NCI-H2171 treated with DMSO at 0.1 percent for 48 hours (cell line): Measurements from ENCODE around the gene ATP7B.
A peak's percentile ranks its signal among the peaks of the same experiment; 100 is the strongest.
"Not testable (repeated sequence)": the region's sequence is repeated elsewhere in the genome, so short reads cannot be mapped to it uniquely, and the experiment has no call there.

Experiments
- DNase-seq: peaks from one replicate; lab custom pipeline; 2025; lab: John Stamatoyannopoulos, UW

Gene ATP7B

GRCh38 chr13:51922771-51923480 lies 88.3 kb downstream of the ATP7B start:
- no peak for DNase-seq

- no peak for DNase-seq
These were observed 89.2 kb downstream of the ATP7B start for GRCh38 chr13:51921790-51922740.

DNA sequence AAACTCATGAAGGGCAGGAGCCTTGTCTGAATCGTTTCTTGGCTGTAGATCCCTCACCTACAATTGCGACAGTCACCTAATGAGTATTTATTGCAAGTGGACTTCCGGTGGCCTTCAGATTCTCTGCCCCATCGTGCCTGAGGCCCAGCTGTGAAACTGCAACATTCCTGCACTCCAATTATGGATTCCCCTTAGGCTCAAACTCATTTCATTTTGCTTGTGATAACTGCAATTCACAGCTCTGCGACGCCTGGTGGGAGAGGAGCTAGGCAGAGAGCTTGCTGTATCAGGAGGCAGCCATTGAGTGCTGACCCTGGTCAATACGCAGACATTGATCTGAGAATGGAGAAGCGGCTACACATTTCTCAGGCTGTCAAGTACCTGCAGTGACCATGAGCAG lies 90.5 kb downstream of the ATP7B start:
- DNase-seq, result no peak

DNA sequence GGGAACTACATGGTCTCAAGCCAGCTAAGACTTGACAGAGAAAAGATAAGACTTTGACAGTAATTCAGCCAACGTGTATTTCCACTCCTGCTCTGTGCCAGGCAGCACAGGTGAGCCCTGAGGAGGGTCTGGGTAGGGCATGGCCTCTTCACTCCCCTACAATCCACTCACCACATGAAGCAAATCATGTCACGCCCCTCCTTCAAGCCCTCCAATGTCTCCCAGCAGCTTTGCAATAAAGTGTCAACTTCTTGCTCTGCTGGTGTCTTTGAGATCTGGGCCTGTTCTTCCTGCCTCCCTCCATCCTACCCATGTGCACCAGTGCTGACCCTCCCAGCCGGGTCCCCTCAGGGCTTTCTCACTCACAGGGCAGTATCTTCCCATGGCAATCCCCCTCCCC lies 91.0 kb downstream of the ATP7B start:
- no peak for DNase-seq

DNA sequence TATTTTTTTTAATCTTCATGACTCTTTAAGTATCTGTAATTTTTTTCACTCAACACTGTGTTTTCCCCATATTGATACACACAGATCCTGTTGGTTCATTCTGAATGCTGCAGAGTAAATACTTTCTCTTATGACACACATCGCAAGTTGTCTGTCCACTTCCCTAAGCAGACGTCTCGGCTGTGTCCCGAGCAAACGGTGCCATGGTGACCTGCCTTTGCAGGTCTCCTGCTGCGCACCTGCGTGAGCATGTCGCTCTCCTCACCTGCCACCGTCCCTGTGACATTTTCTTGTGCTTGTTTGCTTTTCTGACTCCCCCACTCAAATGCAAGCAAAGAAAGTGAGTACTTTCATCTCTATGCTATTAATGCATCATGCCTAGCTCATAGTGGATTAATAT lies 91.7 kb downstream of the ATP7B start:
- no peak for DNase-seq

DNA sequence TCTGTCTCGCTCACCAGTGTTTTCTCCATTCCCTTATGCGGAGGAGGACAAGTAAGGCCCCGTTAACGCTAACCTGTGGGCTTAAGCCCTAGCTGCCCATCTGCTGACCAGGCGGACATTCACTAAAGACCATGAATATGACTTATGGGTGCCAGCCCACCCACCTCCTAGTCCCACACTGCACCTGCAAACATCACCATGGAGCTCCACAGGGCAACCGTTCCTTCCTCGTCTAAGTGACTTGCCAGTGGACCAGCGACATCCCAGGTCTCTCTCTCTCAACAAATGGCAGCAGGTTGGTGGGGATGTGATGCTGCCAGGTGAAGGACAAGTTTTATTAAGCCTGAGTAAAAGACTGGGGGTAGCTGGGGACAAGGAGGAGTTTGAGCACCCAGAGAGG lies 94.3 kb downstream of the ATP7B start:
- DNase-seq, result no peak

DNA sequence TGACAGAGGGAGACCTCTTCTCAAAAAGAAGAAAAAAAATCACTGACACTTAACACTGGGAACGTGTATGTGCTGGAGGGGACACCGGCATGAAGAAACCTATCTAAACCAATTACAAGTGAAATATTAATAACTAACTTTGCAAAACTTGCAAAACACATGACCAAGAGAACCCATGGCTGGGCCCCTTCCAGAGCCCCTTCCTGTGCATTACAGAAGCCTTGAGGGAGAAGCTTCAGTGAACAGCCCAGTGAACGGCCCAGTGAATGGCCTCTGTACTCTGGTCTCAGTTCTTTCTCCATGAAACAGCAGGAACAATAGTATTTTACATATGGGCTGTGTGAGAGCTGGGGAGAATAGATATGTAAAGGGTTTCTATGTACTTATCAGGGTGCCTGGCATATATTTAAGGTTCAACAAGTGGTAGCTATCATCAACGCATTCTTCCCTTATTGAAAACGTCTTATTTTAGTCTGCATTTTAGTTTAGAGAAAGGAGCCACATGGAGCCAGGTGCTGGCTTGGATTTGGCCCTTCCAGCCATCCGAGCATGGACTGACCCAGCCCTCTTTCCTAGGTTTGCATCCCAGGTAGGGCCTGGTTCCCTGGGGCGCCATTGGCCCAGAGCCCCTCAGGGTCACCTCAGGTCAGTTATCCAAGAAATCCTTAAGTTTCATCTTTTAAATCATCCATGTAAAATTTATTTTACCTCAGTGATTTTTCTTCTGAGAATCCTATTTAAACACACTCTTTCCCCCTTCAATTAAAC lies 95.0 kb downstream of the ATP7B start:
- DNase-seq, result no peak

DNA sequence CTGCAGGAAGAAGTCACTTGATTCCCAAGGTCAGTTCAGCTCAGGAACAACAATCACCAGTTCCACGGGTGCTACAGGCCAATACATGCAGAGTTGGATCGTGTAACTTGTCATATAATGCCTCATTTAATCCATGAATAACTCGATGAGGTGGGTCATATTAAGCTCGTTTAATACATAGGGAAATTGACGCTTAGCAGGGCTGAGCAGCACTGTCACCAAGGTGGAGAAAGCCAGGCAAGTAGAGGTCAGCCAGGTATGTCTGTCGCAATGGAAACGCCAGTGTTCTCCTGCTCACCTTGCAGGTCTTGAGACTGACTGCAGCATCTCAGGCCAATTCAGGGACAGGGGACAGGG lies 97.1 kb downstream of the ATP7B start:
- DNase-seq, result no peak

GRCh38 chr13:51913421-51914136 lies 97.7 kb downstream of the ATP7B start:
- DNase-seq, result peak; percentile 83

GRCh38 chr13:51912511-51913225 lies 98.6 kb downstream of the ATP7B start:
- no peak for DNase-seq

GRCh38 chr13:51912091-51912490 lies 99.2 kb downstream of the ATP7B start:
- no peak for DNase-seq

DNA sequence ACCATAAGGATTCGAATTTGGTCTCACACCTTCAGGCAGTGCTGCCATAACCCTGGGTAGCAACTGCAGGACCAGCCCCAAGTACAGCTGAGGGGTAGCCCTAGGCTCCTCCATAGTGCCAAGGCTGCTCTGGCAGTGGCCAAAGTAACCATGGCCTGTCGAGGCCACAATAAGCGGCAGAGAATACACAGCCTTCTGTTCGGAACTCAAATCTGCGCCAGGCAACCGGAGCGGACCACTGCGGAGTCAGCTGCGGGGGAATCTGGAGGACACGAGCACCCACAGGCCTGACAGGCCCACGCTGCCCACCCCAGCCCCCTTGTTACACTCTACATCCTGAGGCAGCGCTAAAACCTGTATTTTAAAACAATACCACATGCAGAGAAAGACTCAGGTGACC lies 100.7 kb downstream of the ATP7B start:
- DNase-seq, result no peak

- not testable (repeated sequence) for DNase-seq
These were observed 102.0 kb downstream of the ATP7B start for GRCh38 chr13:51909265-51909664.

DNA sequence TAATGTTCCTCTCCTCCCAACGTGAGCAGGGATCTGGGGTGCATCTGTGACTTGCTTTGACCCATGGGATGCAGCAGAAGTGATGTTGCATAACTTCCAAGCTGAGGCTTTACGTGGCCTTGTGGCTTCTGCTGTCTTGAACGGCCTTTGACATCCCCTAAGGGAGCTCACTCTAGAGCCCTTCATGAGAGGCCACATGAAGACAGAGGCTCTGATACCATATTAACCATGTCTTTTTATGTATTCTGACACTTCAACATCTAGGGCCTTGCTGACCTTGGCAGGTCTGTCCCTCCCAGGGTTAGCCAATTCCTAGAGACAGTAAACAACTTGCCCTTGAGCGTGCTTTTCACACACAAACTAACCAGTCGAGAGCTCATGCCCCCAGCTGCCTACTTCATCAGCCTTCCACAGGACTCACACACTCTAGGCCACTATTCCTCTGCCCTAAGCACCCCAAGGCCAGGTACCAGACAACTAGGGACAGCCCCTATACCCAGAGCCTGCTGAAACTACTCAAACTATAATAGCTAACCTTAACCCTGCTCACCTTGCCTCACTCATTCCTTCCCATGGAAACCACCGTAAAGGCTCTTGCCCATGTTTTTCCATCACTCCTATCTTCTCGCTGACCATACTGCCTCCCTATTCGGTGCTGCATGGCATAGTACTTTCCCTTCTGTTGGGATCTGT lies 104.1 kb downstream of the ATP7B start:
- no peak for DNase-seq

GRCh38 chr13:51906581-51906980 lies 104.7 kb downstream of the ATP7B start:
- no peak for DNase-seq

GRCh38 chr13:51905787-51906186 lies 105.5 kb downstream of the ATP7B start:
- no peak for DNase-seq

- DNase-seq, result no peak
These were observed 108.5 kb downstream of the ATP7B start for GRCh38 chr13:51902776-51903175.

DNA sequence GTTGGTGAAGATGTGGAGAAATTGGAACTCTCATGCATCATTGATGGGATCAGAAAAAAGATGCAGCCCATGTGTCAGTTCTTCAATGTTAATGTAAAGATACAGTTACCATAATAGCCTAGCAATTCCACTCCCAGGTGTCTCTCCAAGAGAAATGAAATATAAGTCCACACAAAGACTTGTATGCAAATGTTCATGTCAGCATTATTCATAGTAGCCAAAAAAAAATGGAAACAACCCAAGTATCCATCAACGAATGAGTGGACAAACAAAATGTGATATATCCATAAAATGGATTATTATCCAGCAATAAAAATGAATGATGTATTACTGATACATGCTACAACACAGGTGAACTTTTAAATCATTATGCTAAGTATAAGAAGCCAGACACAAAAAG lies 110.8 kb downstream of the ATP7B start:
- DNase-seq, result no peak

GRCh38 chr13:51895906-51896888 lies 115.1 kb downstream of the ATP7B start:
- DNase-seq, result peak; percentile 30
